WI38 (cell line): ENCODE results near the gene COX7B2.

Source experiments
- H3K4me3 ChIP-seq: 2 replicates; pipeline ENCODE4 v1.5.1; 2011; ENCODE audit warnings: low read depth, mild to moderate bottlenecking, control low read depth, low read length
- TF ChIP-seq, protein P1 (sequence below): IDR thresholded peaks from 2 replicates; pipeline ENCODE4 v1.5.1; 2012; ENCODE audit warnings: low read depth, mild to moderate bottlenecking, control low read depth, low read length

The COX7B2 gene

DNA sequence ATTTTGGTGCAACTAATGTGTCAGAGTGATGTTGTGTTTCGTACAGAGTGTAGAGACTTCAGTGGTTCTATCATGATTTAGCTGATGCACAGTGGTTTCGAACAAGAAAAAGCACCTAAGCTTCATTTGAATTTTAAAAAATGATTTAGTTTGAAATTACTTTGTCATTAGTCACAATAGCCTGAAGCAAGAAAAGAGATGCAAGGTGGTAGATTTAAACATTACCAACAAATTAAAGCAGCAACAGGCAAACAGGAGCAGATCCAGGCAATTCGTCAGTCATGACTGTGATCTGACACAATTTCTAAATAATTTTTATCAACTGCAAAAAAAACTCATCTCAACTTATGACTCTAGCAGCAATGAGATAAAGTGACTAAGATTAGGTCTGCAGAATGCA, 24.6 kb upstream of the COX7B2 start:
- TF ChIP-seq, protein P1, sequence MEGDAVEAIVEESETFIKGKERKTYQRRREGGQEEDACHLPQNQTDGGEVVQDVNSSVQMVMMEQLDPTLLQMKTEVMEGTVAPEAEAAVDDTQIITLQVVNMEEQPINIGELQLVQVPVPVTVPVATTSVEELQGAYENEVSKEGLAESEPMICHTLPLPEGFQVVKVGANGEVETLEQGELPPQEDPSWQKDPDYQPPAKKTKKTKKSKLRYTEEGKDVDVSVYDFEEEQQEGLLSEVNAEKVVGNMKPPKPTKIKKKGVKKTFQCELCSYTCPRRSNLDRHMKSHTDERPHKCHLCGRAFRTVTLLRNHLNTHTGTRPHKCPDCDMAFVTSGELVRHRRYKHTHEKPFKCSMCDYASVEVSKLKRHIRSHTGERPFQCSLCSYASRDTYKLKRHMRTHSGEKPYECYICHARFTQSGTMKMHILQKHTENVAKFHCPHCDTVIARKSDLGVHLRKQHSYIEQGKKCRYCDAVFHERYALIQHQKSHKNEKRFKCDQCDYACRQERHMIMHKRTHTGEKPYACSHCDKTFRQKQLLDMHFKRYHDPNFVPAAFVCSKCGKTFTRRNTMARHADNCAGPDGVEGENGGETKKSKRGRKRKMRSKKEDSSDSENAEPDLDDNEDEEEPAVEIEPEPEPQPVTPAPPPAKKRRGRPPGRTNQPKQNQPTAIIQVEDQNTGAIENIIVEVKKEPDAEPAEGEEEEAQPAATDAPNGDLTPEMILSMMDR: no peak
- no peak overlapping the region for H3K4me3 ChIP-seq

DNA sequence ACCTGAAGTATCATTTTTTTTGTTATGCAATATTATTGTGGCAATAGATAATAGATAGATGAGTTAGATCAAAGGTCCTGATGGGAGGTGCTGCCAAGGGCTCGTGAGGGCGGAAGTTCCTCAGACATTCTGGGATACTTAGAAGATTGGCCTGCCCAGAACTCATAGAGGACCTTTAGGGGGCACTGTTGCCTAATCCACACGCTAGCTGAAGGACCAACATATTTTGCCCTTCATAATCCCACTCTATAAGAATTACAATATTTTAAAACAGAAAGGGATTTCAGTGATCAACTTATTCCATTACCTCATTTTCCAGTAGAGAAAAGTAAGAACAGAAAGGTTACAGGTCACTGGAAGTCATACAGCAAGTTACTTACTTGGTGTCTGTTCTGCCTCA, 22.9 kb upstream of the COX7B2 start:
- H3K4me3 ChIP-seq: no peak overlapping the region
- TF ChIP-seq, protein P1: peak; percentile 77

GRCh38 chr4:46930891-46931290, 21.8 kb upstream of the COX7B2 start:
- TF ChIP-seq, protein P1: no peak
- no peak overlapping the region for H3K4me3 ChIP-seq

- TF ChIP-seq, protein P1: no peak
- H3K4me3 ChIP-seq: no peak overlapping the region
Measured at GRCh38 chr4:46927201-46927600, 18.2 kb upstream of the COX7B2 start.

DNA sequence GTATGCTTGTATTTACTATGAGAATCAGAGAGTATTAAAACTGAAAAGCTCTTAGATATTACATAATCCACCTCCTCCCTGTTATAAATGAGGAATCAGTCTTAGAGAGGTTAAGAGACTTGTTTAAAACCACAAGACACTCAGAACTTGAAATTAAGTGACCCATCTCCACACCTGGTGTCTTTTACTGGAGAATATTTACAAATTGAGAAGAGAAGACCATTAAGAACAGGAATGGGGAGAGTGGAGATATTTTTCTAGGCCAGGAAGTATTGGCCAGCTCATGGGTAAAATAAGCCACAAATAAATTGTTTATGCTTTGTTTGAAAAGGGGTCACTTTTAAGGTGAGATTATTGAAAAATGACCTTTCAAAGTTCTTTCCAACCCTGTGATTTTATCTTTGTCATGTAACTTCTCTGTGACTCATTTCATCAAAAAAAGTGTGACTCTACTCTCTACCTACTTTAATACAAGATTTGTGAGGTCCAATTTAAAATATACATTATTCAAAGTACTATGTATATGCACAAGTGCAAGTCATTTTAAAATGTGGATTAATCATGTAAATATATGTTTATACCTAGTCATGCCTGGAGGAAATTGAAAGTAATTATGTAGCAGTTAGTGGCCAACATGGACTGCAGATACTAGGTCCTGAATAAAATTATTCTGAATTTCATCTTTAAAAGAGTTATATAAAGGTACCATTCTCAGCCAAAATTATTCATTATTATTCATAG, 15.9 kb upstream of the COX7B2 start:
- TF ChIP-seq, protein P1: no peak
- no peak overlapping the region for H3K4me3 ChIP-seq

- H3K4me3 ChIP-seq: no peak overlapping the region
- TF ChIP-seq, protein P1: no peak
Measured at GRCh38 chr4:46922205-46922604, 13.2 kb upstream of the COX7B2 start.

DNA sequence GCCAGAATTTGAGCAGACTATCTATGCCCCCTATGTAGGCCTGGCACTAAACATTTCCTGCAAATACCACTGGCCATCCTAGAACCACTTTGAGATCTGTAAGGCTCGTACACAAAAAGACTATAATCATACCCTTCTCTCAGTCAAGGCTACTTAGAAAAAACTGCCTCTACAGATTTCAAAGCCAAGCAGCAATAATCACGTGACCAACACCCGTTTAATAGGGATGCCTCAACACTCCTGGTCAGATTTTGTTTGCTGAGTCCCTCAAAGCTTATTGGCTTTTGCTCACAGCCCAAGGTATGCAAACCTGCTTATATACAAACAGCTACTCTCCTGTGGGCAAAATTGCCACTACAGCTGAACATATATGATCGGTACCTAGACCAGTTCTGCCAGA, 897 bp downstream of the COX7B2 start:
- H3K4me3 ChIP-seq: no peak overlapping the region
- TF ChIP-seq, protein P1: no peak
